Chondrocyte (in vitro differentiated cells): Measurements from ENCODE around the gene HAUS5. TPM values are rescaled to one million over a fixed set of nuclear protein-coding genes. Genes with fewer than 3 reads are reported as not detected.

ENCODE experiments used
- DNase-seq: peaks from one replicate; pipeline ENCODE4 v3.0.0; 2021; ENCODE audit warnings: mixed read lengths, low spot score
- H3K27ac Mint-ChIP-seq: one replicate; pipeline ENCODE4 v1.8.0; 2021; ENCODE audit warnings: mild to moderate bottlenecking, moderate library complexity, mixed read lengths; ENCODE audit not compliant: unreplicated experiment
- H3K27me3 Mint-ChIP-seq: 2 replicates; pipeline ENCODE4 v1.8.0; 2021; ENCODE audit warnings: low read depth, mixed read lengths
- H3K36me3 Mint-ChIP-seq: 2 replicates; pipeline ENCODE4 v1.8.0; 2021; ENCODE audit warnings: low read depth, mixed read lengths
- H3K4me1 Mint-ChIP-seq: 2 replicates; pipeline ENCODE4 v1.8.0; 2021; ENCODE audit warnings: low read depth, mild to moderate bottlenecking, mixed read lengths
- H3K4me3 Mint-ChIP-seq: one replicate; pipeline ENCODE4 v1.8.0; 2021; ENCODE audit warnings: mild to moderate bottlenecking, moderate library complexity, mixed read lengths; ENCODE audit not compliant: unreplicated experiment
- H3K9me3 Mint-ChIP-seq: 2 replicates; pipeline ENCODE4 v1.8.0; 2021; ENCODE audit warnings: low read depth, mixed read lengths
- total RNA-seq: library from RNA; stranded (reverse); gene quantifications from 3 replicates; pipeline ENCODE4 v1.2.1, GENCODE V29; 2021
- TF ChIP-seq, protein P1 (sequence below): fragments of 200-600 bp; sonication (generic); IDR thresholded peaks from 2 replicates; pipeline ENCODE4 v1.5.0; 2021; ENCODE audit warnings: antibody characterized with exemption, mild to moderate bottlenecking, moderate library complexity

Gene HAUS5
- total RNA-seq, 1 donor from 2014 or later, result 8.4 TPM

DNA sequence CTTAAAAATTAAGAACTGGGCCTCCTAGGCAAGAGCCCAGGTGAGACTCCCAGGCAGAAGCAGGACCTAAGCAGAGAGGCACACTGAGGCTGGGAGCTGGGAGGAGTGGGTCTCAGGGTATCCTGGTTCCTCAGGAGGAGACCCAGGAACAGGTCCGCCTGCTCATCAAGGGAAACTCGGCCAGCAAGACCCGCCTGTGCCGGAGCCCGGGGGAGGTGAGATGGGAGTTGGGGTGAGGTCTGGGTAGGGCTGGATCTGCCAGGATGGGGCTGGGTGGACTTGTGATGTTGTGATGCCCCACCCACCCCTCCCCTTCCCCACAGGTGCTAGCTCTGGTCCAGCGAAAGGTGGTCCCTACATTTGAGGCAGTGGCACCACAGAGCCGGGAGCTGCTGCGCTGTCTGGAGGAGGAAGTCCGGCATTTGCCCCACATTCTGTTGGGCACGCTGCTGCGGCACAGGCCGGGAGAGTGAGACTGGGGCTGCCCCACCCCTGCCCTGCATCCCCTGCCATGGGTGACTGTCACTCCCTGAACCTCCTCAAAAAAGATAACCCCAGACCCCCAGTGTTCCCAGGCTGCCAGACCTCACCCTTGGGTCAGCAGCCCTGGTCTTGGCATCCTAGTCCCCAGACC is 6.9 kb downstream of the HAUS5 start:
- no peaks in the 10 kb centered on the region for H3K4me1 Mint-ChIP-seq
- H3K36me3 Mint-ChIP-seq, result peaks cover 3% of the 10 kb centered on the region
- no peak overlapping the region for H3K4me3 Mint-ChIP-seq
- TF ChIP-seq, protein P1, sequence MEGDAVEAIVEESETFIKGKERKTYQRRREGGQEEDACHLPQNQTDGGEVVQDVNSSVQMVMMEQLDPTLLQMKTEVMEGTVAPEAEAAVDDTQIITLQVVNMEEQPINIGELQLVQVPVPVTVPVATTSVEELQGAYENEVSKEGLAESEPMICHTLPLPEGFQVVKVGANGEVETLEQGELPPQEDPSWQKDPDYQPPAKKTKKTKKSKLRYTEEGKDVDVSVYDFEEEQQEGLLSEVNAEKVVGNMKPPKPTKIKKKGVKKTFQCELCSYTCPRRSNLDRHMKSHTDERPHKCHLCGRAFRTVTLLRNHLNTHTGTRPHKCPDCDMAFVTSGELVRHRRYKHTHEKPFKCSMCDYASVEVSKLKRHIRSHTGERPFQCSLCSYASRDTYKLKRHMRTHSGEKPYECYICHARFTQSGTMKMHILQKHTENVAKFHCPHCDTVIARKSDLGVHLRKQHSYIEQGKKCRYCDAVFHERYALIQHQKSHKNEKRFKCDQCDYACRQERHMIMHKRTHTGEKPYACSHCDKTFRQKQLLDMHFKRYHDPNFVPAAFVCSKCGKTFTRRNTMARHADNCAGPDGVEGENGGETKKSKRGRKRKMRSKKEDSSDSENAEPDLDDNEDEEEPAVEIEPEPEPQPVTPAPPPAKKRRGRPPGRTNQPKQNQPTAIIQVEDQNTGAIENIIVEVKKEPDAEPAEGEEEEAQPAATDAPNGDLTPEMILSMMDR, result no peak
- H3K9me3 Mint-ChIP-seq, result no peaks in the 10 kb centered on the region
- no peaks in the 10 kb centered on the region for H3K27me3 Mint-ChIP-seq
- no peak overlapping the region for H3K27ac Mint-ChIP-seq
- no peak for DNase-seq

DNA sequence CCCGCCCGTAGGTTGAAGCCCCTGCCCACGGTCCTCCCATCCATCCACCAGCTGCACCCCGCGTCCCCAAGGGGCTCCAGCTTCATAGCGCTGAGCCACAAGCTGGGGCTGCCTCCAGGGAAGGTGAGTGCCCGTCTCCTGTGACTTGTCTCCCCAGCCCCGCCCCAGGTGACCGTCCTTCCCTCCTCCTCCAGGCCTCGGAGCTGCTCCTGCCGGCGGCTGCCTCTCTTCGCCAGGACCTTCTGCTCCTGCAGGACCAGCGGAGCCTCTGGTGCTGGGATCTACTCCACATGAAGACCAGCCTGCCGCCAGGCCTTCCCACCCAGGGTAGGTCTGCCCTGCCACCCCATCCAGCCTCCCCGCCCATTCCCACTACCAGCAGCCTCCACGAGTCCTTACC is 7.5 kb downstream of the HAUS5 start:
- Mint-ChIP-seq H3K27me3 (no peaks in the 10 kb centered on the region), H3K9me3 (no peaks in the 10 kb centered on the region), H3K27ac (no peak overlapping the region), H3K4me1 (no peaks in the 10 kb centered on the region), H3K4me3 (no peak overlapping the region), H3K36me3 (peaks cover 3% of the 10 kb centered on the region)
- DNase-seq, result no peak
- TF ChIP-seq, protein P1, result no peak

DNA sequence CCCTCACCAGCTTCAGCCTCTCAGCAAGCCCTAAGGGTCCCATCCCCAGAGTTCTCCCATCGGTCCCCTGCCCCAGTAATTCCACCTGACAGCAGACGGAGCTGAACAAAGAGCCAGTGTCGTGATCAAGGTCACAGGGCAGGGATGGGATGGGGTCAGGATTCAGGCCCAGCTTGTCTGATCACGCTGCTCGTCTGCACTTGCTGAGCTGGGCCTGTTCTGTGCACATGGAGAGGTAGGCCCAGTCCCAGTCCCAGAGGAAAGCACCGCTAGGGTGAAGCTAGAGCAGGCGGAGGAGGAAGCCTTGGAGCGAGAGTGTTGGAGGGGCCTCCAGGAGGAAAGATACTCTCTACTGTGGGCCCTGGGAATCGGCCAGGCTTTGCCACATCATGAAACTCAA is 9.2 kb downstream of the HAUS5 start:
- Mint-ChIP-seq H3K27ac (no peak overlapping the region), H3K4me1 (no peaks in the 10 kb centered on the region), H3K36me3 (no peaks in the 10 kb centered on the region), H3K9me3 (no peaks in the 10 kb centered on the region), H3K4me3 (no peak overlapping the region), H3K27me3 (no peaks in the 10 kb centered on the region)
- TF ChIP-seq, protein P1, result no peak
- no peak for DNase-seq

DNA sequence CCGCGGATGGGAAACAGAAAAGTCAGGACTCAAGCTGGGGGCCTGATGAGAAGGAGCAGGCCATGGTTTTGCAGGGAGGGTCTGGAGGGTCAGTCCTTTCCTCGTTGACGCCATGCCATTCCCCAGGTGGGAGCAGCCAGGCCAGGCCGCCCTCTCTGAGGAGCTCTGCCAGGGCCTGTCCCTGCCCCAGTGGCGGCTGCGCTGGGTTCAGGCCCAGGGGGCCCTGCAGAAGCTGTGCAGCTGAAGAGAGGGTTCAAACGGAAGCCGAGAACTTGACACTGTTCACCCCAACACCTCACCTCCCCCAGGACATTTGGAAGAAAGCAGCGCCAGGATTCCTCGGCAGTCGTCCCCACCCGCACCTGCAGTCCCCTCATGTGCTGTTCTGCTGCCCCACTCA is 10.2 kb downstream of the HAUS5 start:
- no peak overlapping the region for H3K4me3 Mint-ChIP-seq
- no peaks in the 10 kb centered on the region for H3K4me1 Mint-ChIP-seq
- H3K27ac Mint-ChIP-seq, result no peak overlapping the region
- no peaks in the 10 kb centered on the region for H3K36me3 Mint-ChIP-seq
- H3K27me3 Mint-ChIP-seq, result no peaks in the 10 kb centered on the region
- TF ChIP-seq, protein P1, result no peak
- no peak for DNase-seq
- H3K9me3 Mint-ChIP-seq, result no peaks in the 10 kb centered on the region

DNA sequence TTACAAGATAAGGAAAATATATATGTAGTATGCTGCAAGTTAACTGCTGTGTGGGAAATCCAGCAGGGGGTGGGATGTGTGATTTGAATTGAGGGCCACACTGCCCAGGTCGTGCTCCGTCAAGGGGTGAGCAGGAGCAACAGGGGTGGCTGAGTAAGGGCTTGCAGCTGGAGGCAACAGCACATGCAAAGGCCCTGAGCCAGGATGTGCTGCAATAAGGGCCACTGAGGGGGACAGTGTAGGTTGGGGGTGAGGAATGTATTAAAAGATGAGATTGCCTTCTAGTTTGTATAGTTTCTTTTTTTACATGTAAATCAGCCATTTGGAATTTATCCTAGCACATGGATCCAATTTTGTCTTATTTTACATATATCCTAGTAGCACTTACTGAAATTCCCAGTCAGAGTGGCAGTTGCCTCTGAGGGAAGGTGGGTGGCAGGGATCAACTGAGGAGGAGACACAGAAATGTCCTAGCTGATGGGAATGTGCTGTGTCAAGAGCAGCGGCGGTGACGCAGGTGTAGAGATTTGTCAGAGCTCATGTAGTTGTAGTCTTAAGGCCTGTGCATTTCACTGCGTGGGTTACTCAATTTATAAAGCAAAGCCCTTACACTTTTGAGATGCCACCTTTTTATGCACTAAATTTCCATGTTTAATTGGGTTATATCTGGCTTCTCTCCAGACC is 10.9 kb downstream of the HAUS5 start:
- Mint-ChIP-seq H3K36me3 (no peaks in the 10 kb centered on the region), H3K4me1 (peaks cover 6% of the 10 kb centered on the region), H3K27me3 (no peaks in the 10 kb centered on the region), H3K4me3 (no peak overlapping the region), H3K9me3 (no peaks in the 10 kb centered on the region), H3K27ac (no peak overlapping the region)
- TF ChIP-seq, protein P1, result no peak
- no peak for DNase-seq
